ENCODE data around the gene NHLH1.

NHLH1 gene

GRCh38 chr1:160346463-160346862, 20.4 kb upstream of the NHLH1 start:
- TF ChIP-seq GATA3 (IDR thresholded peaks at IDR 0.05; ENCODE audit: low read depth, low read length) = no peak
- TF ChIP-seq GATA2 (IDR thresholded peaks at IDR 0.05; ENCODE audit: low read depth, low read length) = no peak

GRCh38 chr1:160346958-160347357, 19.9 kb upstream of the NHLH1 start:
- TF ChIP-seq GATA2 (IDR thresholded peaks at IDR 0.05; ENCODE audit: low read depth, low read length) = no peak
- TF ChIP-seq GATA3 (IDR thresholded peaks at IDR 0.05; ENCODE audit: low read depth, low read length) = no peak

- TF ChIP-seq GATA2 (IDR thresholded peaks at IDR 0.05; ENCODE audit: low read depth, low read length) (no peak), GATA3 (IDR thresholded peaks at IDR 0.05; ENCODE audit: low read depth, low read length) (no peak)
Measured at GRCh38 chr1:160351629-160352028, 15.2 kb upstream of the NHLH1 start.

- TF ChIP-seq GATA2 (IDR thresholded peaks at IDR 0.05; ENCODE audit: low read depth, low read length) (no peak), GATA3 (IDR thresholded peaks at IDR 0.05; ENCODE audit: low read depth, low read length) (no peak)
Measured at GRCh38 chr1:160352555-160352954, 14.3 kb upstream of the NHLH1 start.

GRCh38 chr1:160353223-160353622, 13.6 kb upstream of the NHLH1 start:
- TF ChIP-seq GATA3 (IDR thresholded peaks at IDR 0.05; ENCODE audit: low read depth, low read length) = no peak
- no peak for TF ChIP-seq GATA2 (IDR thresholded peaks at IDR 0.05; ENCODE audit: low read depth, low read length)

- TF ChIP-seq GATA2 (IDR thresholded peaks at IDR 0.05; ENCODE audit: low read depth, low read length) (no peak), GATA3 (IDR thresholded peaks at IDR 0.05; ENCODE audit: low read depth, low read length) (no peak)
Measured at GRCh38 chr1:160354388-160354985, 12.4 kb upstream of the NHLH1 start.

- TF ChIP-seq GATA2 (IDR thresholded peaks at IDR 0.05; ENCODE audit: low read depth, low read length) (no peak), GATA3 (IDR thresholded peaks at IDR 0.05; ENCODE audit: low read depth, low read length) (no peak)
Measured at GRCh38 chr1:160357286-160358002, 9.4 kb upstream of the NHLH1 start.

- TF ChIP-seq GATA3 (IDR thresholded peaks at IDR 0.05; ENCODE audit: low read depth, low read length) (no peak), GATA2 (IDR thresholded peaks at IDR 0.05; ENCODE audit: low read depth, low read length) (no peak)
Measured at GRCh38 chr1:160358073-160358472, 8.8 kb upstream of the NHLH1 start.

GRCh38 chr1:160359559-160360226, 7.2 kb upstream of the NHLH1 start:
- TF ChIP-seq GATA2 (IDR thresholded peaks at IDR 0.05; ENCODE audit: low read depth, low read length) (no peak), GATA3 (IDR thresholded peaks at IDR 0.05; ENCODE audit: low read depth, low read length) (no peak)

- TF ChIP-seq GATA3 (IDR thresholded peaks at IDR 0.05; ENCODE audit: low read depth, low read length) (no peak), GATA2 (IDR thresholded peaks at IDR 0.05; ENCODE audit: low read depth, low read length) (no peak)
Measured at GRCh38 chr1:160360227-160360695, 6.6 kb upstream of the NHLH1 start.

- TF ChIP-seq GATA3 (IDR thresholded peaks at IDR 0.05; ENCODE audit: low read depth, low read length) = no peak
- no peak for TF ChIP-seq GATA2 (IDR thresholded peaks at IDR 0.05; ENCODE audit: low read depth, low read length)
Measured at GRCh38 chr1:160361199-160361598, 5.7 kb upstream of the NHLH1 start.

GRCh38 chr1:160361814-160362167, 5.1 kb upstream of the NHLH1 start:
- TF ChIP-seq GATA2 (IDR thresholded peaks at IDR 0.05; ENCODE audit: low read depth, low read length) = no peak
- no peak for TF ChIP-seq GATA3 (IDR thresholded peaks at IDR 0.05; ENCODE audit: low read depth, low read length)

GRCh38 chr1:160362168-160362957, 4.5 kb upstream of the NHLH1 start:
- TF ChIP-seq GATA2 (IDR thresholded peaks at IDR 0.05; ENCODE audit: low read depth, low read length) (no peak), GATA3 (IDR thresholded peaks at IDR 0.05; ENCODE audit: low read depth, low read length) (no peak)

GRCh38 chr1:160363010-160363409, 3.9 kb upstream of the NHLH1 start:
- TF ChIP-seq GATA3 (IDR thresholded peaks at IDR 0.05; ENCODE audit: low read depth, low read length) = no peak
- TF ChIP-seq GATA2 (IDR thresholded peaks at IDR 0.05; ENCODE audit: low read depth, low read length) = no peak

Measured in SH-SY5Y (cell line).